ENCODE data around the gene CDH7. TPM values are rescaled to one million over a fixed set of nuclear protein-coding genes. Genes with fewer than 3 reads are reported as not detected.

CDH7 gene
- total RNA-seq, 1 experiment from 2014 or later, result not detected

GRCh38 chr18:65937180-65937579 lies 186.4 kb downstream of the CDH7 start:
- no peak for TF ChIP-seq CTCF (IDR thresholded peaks at IDR 0.05; ENCODE audit: unreplicated experiment)
- H3K27ac Mint-ChIP-seq (ENCODE audit: low read depth, unreplicated experiment), result no peak overlapping the region
- ChIA-PET POLR2A (no interaction called here), CTCF (interaction anchor here (0.5 to 1.0 kb wide), 3 partner anchors 12 to 205 kb away, joined by 3 read pairs; no protein-coding TSS in a partner anchor)
- peaks cover 30% of the 10 kb centered on the region for H3K27me3 Mint-ChIP-seq (ENCODE audit: insufficient read depth, unreplicated experiment)
- H3K36me3 Mint-ChIP-seq (ENCODE audit: insufficient read depth, unreplicated experiment), result peaks cover 6% of the 10 kb centered on the region
- no peaks in the 10 kb centered on the region for H3K4me1 Mint-ChIP-seq (ENCODE audit: insufficient read depth, unreplicated experiment)
- no peak overlapping the region for H3K4me3 Mint-ChIP-seq (ENCODE audit: unreplicated experiment)
- DNase-seq (ENCODE audit: unreplicated experiment), result no peak
- no TSS peak for BruUV-seq (replicated peaks)
- H3K9me3 Mint-ChIP-seq (ENCODE audit: unreplicated experiment), result no peaks in the 10 kb centered on the region
- intact Hi-C loops (cut with micrococcal nuclease), result no loop called here

- intact Hi-C loops (cut with micrococcal nuclease), result loop anchor here (1.0 kb wide), 1 partner anchor 558 kb away; no protein-coding TSS in a partner anchor
- peak; percentile 65 for DNase-seq (ENCODE audit: unreplicated experiment)
- peak; percentile 33 for TF ChIP-seq CTCF (IDR thresholded peaks at IDR 0.05; ENCODE audit: unreplicated experiment)
- no peak overlapping the region for H3K27ac Mint-ChIP-seq (ENCODE audit: low read depth, unreplicated experiment)
- peaks cover 18% of the 10 kb centered on the region for H3K27me3 Mint-ChIP-seq (ENCODE audit: insufficient read depth, unreplicated experiment)
- ChIA-PET CTCF (interaction anchor here (0.6 to 0.7 kb wide), 3 partner anchors 151 to 1905 kb away, joined by 3 to 5 read pairs (median 3); no protein-coding TSS in a partner anchor), POLR2A (no interaction called here)
- BruUV-seq (replicated peaks), result no TSS peak
- H3K4me3 Mint-ChIP-seq (ENCODE audit: unreplicated experiment), result no peak overlapping the region
- no peaks in the 10 kb centered on the region for H3K4me1 Mint-ChIP-seq (ENCODE audit: insufficient read depth, unreplicated experiment)
- no peaks in the 10 kb centered on the region for H3K9me3 Mint-ChIP-seq (ENCODE audit: unreplicated experiment)
- peaks cover 6% of the 10 kb centered on the region for H3K36me3 Mint-ChIP-seq (ENCODE audit: insufficient read depth, unreplicated experiment)
These were observed 188.0 kb downstream of the CDH7 start for GRCh38 chr18:65938592-65939372.
